ENCODE data around the gene EMX1.

Gene EMX1

GRCh38 chr2:72917138-72917876 is at the start of gene EMX1:
EMX1 (plus strand) TSS chr2:72917519; CDS start chr2:72917853, 334 bp downstream.
- peak; percentile 45 for DNase-seq

DNA sequence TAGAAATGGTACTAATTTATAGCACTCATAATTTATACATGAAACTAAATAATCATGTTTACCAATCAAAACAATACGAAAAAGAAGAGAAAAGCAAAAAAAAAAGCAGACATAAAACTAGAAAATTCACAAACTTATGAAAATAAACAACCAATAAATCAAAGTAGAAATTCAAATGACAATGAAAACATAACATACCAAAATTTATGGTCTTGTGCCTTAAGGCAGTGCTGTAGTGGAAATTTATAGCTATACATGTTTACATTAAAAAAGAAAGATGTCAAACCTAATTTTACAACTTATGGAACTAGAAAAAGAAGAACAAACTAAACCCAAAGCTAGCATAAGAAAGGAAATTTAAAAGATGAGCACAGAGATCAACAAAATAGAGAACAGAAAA is 46.3 kb upstream of the EMX1 start:
- no peak for DNase-seq

GRCh38 chr2:72871880-72872279 is 45.4 kb upstream of the EMX1 start:
- no peak for DNase-seq

DNA sequence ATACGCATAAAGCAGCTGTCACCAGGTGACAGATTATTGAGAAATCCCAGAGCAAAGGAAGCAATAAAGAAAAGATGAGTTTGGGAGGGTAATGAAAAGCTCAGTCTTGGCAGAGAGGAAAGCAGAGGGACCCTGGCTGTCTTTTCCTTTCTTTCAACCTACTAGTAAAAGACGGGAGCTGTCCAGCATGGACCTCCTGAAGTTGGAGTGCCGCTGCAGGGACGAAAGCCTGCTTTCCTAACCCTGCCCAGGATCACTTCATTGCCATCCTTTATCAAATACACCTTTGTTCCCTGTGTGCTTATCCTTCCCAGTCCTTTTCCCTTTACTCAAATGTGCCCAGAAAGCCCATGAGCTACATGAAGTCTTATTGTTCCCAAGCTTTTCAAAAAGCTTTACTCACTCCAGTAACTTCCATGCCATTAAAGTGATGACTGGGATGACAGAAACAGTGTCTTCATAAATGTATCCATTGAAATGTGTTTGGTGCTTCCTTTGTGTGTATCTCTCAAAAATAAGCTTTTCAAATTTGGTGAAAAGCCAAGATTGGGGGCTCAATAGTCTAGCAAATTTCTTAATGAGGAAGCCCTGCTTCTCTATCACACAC is 33.9 kb upstream of the EMX1 start:
- no peak for DNase-seq

DNA sequence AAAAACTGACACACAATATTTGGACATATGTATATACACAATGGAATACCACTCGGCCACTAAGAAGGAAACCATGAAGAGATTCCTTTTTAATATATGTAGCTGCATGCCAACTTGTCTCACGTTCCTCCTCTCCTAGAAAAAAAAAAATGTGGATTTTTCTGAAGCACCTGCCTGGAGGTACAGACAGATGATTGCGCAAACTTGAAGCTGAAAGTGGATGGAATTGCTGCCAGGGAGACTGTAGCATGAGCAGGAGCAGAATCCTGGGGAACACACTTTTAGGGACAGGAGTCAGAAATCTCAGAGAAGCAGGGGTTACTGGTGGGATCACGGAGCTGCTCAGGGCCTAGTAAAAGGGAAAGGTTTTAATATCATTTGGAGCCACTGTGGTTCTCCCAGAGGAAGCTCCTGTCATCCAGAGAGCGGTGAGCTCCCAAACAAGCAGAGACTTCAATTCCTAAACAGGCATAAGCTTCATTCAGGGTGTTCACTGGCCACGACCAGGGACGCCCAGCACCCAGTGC is 30.8 kb upstream of the EMX1 start:
- no peak for DNase-seq

- DNase-seq, result no peak
Measured at GRCh38 chr2:72887032-72887739, 30.1 kb upstream of the EMX1 start, which contains the start of gene SPR. SPR (plus strand) TSS chr2:72887408; CDS start chr2:72887433, 25 bp downstream.

GRCh38 chr2:72887740-72888437 is 29.4 kb upstream of the EMX1 start:
- peak; percentile 49 for DNase-seq

DNA sequence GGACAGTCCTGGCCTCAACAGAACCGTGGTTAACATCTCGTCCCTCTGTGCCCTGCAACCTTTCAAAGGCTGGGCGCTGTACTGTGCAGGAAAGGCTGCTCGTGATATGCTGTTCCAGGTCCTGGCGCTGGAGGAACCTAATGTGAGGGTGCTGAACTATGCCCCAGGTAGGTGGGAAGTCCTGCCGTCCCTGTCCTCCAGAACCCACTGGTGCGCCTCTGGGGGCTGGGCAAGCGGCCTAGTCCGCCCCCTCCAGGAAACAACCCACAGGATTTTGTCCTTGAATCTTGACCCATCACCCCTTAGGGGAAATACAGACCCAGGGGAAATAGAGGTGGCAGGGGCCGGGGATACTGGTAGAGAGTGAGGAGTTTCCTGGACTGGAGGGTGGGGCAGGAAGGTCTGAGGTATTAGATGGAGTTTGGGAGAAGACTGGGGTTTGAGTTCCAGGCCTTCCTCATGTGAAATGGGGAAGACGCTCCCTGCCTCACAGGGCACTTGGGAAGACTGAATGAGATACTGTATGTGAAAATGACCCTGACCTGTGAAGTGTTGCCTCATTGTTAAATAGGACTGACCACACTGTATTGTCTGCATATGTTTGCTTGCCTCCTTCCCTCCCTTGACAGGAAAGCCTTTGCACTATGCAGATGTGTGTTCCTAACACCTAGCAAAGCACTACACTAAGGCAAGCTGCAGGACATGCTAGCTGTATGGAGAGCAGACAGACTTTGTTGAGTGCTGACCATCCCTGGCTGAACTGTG is 28.7 kb upstream of the EMX1 start:
- no peak for DNase-seq

DNA sequence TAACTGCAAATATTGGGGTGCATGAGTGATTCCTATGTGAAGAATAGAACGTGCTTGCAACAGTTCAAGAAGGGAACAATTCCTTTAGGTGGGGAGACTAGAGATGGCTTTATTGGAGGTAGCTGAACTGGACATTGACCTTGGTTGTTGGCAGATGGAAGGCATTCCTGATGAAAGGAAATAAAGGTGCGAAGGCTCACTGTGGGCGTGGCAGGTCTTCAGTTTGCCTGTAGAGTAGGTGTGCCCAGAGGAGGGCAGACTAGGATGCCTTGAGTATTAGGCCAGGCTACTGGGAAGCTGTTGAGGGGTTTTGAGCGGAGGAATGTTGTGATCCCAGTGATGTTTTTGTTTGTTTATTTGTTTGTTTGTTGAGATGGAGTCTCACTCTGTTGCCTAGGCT is 27.3 kb upstream of the EMX1 start:
- DNase-seq, result no peak

- DNase-seq, result no peak
Measured at GRCh38 chr2:72891091-72891818, 26.1 kb upstream of the EMX1 start.

DNA sequence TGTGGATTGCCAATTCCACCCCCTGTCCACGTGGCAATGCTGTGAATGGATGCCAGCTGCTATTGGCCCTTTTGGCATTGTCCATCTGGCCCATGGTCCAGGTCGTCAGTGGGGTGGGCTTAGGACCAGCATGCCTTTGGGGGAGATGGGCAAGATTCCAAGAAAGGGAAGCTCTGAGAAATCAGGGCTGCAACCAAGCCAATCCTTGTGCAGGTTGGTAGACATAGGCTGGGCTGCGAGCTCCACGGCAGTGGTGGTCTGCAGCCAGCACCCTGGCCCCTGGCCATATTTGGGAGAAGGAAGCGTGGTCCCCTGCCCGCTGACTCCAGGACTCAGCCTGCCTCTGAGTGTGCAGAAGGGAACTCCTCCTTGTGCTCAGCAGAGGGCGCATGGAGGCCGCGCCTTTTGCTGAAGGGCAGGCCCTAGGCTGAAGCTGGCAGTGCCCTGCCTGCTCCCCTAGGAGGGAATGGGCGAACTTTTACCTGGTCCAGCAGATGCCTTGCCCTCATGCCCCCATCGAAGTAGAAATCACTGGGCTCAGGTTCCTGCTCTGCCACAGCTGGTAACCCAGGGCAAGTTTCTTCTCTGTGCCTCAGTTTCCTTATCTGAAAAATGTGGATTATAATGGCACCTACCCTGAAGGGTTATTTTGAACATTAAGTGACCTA is 24.7 kb upstream of the EMX1 start:
- DNase-seq, result peak; percentile 64

GRCh38 chr2:72893594-72894319 is 23.6 kb upstream of the EMX1 start:
- DNase-seq, result no peak

DNA sequence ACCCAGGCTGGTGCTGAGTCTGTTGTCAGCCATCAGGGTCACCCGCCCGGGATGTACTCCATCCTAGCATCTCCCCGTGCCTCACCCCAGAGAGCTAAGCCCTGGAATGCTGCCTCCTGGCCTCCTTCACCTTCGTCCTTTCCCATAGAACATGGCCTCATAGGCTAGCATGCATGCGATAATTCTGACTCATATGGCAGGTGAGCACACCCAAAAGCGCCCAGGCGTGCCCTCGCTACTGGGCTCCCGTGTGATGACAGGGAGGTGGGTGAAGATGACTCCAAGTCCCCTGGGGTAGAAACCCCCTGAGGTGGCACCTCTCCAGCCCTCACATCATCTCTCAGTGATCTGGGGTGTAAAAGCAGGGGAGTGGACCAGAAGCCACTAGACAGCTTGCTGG is 22.8 kb upstream of the EMX1 start:
- DNase-seq, result no peak

GRCh38 chr2:72895154-72895553 is 22.2 kb upstream of the EMX1 start:
- no peak for DNase-seq

DNA sequence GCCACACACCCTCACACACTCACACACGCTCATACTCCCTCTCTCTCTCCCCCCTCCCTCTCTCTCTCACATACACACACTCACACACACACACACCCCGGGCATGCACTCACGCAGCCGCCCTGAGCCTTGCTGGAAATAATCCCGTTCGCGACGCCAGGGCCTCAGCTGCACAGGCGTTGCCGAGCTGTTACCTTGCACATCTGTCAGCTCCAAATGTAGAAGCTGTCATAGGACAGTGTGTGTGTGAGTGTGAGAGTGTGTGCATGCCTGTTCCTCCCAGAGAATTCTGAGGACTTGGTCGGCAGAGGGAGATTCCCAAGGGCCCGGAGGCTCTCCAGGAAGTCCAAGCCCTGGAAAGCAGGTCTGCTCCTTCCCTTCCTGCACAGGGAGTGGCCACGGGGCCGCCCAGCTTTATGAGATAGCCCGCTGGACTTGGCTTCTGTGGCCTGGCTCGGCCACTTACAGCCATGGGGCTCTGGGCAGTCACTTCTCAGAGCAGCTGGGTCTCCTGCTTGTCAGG is 21.5 kb upstream of the EMX1 start:
- DNase-seq, result no peak

GRCh38 chr2:72896446-72896845 is 20.9 kb upstream of the EMX1 start:
- no peak for DNase-seq

DNA sequence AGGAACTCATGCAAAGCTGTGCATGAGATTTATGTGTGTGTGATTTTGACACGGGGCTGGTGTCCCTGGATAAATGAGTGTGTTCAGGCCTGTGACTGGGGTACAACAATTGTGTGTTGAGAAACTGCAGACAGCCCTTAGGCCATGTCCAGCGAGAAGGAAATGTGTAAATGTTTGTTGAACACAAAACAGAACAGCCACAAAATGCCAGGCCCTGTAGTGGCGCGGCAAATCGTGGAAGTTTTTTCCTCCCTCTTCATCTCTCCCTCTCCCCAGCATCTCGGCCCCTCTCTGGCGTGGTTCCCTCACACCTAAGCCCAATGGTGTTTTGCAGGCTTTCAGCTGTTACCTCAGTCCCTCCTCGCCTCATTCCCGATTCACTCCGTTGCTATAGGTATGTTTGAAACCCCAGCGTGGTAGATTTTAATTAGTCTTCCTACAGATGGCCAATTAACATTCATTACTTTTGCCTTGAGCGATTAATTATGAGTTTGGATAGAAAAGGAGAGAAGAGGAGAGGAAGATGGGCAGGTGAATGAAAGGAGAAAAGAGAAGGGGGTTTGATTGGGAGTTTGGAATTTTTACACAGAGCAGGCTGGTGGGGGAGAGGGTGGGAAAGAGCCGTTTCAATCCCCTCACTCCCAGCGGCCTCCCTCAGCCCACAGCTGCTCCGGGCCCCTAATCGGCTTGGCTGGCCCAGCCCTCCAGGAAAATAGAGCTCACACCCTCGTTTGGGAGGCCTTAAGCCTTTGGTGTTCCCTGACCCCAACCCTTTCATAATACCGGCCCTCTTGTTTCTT is 19.3 kb upstream of the EMX1 start:
- no peak for DNase-seq

DNA sequence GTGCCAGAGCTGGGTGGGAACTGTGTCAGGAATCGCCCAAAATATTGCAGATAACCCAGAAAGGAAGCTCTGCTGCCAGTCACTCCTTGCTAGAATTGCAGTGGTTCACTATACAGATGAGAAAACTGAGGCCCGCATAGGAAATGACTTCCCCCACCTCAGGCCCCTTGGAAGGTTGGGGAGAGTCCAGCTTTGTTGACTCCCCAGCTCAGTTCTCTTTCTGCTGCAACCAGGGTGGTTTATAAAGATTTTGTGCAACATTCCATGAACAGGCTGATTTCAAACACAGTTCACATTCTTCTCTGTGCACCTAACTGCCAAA is 18.8 kb upstream of the EMX1 start:
- no peak for DNase-seq

DNA sequence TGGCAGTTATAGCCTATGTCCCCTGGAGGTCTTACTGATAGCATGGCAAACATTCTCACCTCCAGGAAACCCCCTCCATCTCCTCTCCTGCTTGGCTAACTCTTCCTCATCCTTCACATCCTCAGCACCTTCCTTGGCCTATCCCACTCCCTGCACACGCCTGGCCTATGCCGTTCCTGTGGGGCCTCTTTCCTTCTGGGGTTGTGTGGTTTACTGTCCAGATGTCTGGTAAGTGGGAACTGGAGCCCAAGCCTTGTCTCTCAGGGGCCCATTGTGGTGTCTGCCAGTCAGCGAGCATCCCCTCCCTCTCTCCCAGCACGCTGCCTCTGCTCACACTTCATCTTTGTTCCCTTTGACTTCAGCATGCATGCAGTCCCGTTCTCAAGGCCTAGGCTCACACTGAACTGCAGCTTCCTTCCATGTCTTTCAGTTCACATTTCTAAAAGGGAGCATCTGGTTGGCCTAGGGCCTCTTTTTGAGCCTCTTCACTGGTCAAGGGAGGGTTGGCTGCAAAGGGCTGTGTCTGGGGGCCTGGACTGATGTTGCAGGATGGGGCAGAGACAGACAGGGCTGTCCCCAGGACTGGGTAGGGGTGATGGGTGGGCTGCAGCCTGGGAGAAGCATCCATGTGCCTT is 17.0 kb upstream of the EMX1 start:
- no peak for DNase-seq

Data from CD4-positive, alpha-beta T cell treated with Interleukin-15 for 1 hour (primary cell).